ENCODE results near the gene ENTPD7. TPM values are rescaled to one million over a fixed set of nuclear protein-coding genes. Genes with fewer than 3 reads are reported as not detected.

The ENTPD7 gene
- total RNA-seq = 1 to 10 TPM; 1.1 to 2.1 (median 1.4) TPM
- polyA plus RNA-seq = 1 to 10 TPM in 1 of 3 donors, under 1 TPM in 2; 0.35 to 3.3 (median 0.92) TPM
- long read RNA-seq, donor 1 = 0 reads
- long read RNA-seq, donor 2 = 0 reads

- ATAC-seq (peak; percentile 100), DNase-seq (peak; percentile 95 to 97)
- 0% methylated on average over 59 to 71 of the region's 71 CpGs for WGBS, 3 donors
- peak within 1 kb of the TSS; percentile 47 for H3K27ac ChIP-seq
- H3K36me3 ChIP-seq (ENCODE audit: insufficient read depth in 1 of 2, low read depth in 1 of 2) = peaks cover 3 to 7% of the 10 kb centered on the region in 2 donors
- H3K4me1 ChIP-seq = peaks cover 4% of the 10 kb centered on the region
- intact Hi-C loops (cut with DNase I) = loop anchor here (5.0 kb wide), 1 partner anchor 37 kb away; the partner anchor contains the start of gene SLC25A28 (in 2 of the 2)
- peak within 1 kb of the TSS; percentile 95 for H3K4me3 ChIP-seq
- no peaks in the 10 kb centered on the region for H3K9me3 ChIP-seq
- no peaks in the 10 kb centered on the region for H3K27me3 ChIP-seq (ENCODE audit: insufficient read depth in 3 of 3, low read length in 2 of 3)
- peak; percentile 41 for TF ChIP-seq CTCF (IDR thresholded peaks at IDR 0.05)
These were observed at the start of gene ENTPD7 for GRCh38 chr10:99659031-99659867. ENTPD7 (plus strand) TSS chr10:99659509; CDS start chr10:99659957, 448 bp downstream.

- DNase-seq = no peak
- Histone ChIP-seq H3K4me3 (no peak overlapping the region), H3K36me3 (ENCODE audit: insufficient read depth in 1 of 2, low read depth in 1 of 2) (peaks cover 6 to 55% of the 10 kb centered on the region in 2 donors), H3K27ac (no peak overlapping the region), H3K27me3 (ENCODE audit: insufficient read depth in 3 of 3, low read length in 2 of 3) (no peaks in the 10 kb centered on the region), H3K4me1 (no peaks in the 10 kb centered on the region), H3K9me3 (no peaks in the 10 kb centered on the region)
- 90 to 94% (median 93%) methylated on average over 3 of the region's 3 CpGs for WGBS, 3 donors
- TF ChIP-seq CTCF (IDR thresholded peaks at IDR 0.05) = no peak
- no peak for ATAC-seq
- intact Hi-C loops (cut with DNase I) = loop anchor here (2.0 to 5.0 kb wide), 3 partner anchors 109 to 218 kb away; no protein-coding TSS in a partner anchor
These were observed 49.1 kb upstream of the ENTPD7 start for GRCh38 chr10:99610221-99610620.

- Histone ChIP-seq H3K27me3 (ENCODE audit: insufficient read depth in 3 of 3, low read length in 2 of 3) (no peaks in the 10 kb centered on the region), H3K27ac (no peak overlapping the region), H3K4me3 (no peak overlapping the region), H3K4me1 (peaks cover 4% of the 10 kb centered on the region), H3K9me3 (no peaks in the 10 kb centered on the region), H3K36me3 (ENCODE audit: insufficient read depth in 1 of 2, low read depth in 1 of 2) (peaks cover 6 to 62% of the 10 kb centered on the region in 2 donors)
- intact Hi-C loops (cut with DNase I) = loop anchor here (1.0 to 5.0 kb wide), 4 partner anchors 51 to 219 kb away; no protein-coding TSS in a partner anchor
- TF ChIP-seq CTCF (IDR thresholded peaks at IDR 0.05) = no peak
- WGBS, 3 donors = 65 to 70% (median 67%) methylated on average over 4 of the region's 4 CpGs
- ATAC-seq (no peak), DNase-seq (no peak)
These were observed 48.0 kb upstream of the ENTPD7 start for GRCh38 chr10:99611326-99611725.

- Histone ChIP-seq H3K27me3 (ENCODE audit: insufficient read depth in 3 of 3, low read length in 2 of 3) (no peaks in the 10 kb centered on the region), H3K4me1 (peaks cover 13% of the 10 kb centered on the region), H3K4me3 (no peak overlapping the region), H3K9me3 (no peaks in the 10 kb centered on the region), H3K27ac (no peak overlapping the region), H3K36me3 (ENCODE audit: insufficient read depth in 1 of 2, low read depth in 1 of 2) (peaks cover 6 to 66% of the 10 kb centered on the region in 2 donors)
- DNase-seq (no peak), ATAC-seq (peak; percentile 60 to 83 (median 70))
- intact Hi-C loops (cut with DNase I) = loop anchor here (2.0 to 5.0 kb wide), 5 partner anchors 53 to 220 kb away; no protein-coding TSS in a partner anchor
- WGBS, 3 donors = 21 to 38% (median 26%) methylated on average over 7 of the region's 7 CpGs
- TF ChIP-seq CTCF (IDR thresholded peaks at IDR 0.05) = peak; percentile 84
These were observed 47.0 kb upstream of the ENTPD7 start for GRCh38 chr10:99612167-99612831.

Data from psoas muscle (tissue), 8 donors.